HG03159 (cell line): ENCODE data around the gene ANAPC4.
A peak's percentile ranks its signal among the peaks of the same experiment; 100 is the strongest.

Experiments used
- ATAC-seq: cut with Tn5 transposase; IDR thresholded peaks from one replicate; pipeline ENCODE4 v1.9.1; 2021; ENCODE audit warnings: mild to moderate bottlenecking, moderate library complexity; ENCODE audit not compliant: unreplicated experiment

The ANAPC4 gene

GRCh38 chr4:25430630-25431029, 53.6 kb downstream of the ANAPC4 start:
- no peak for ATAC-seq

GRCh38 chr4:25433966-25434827, 57.1 kb downstream of the ANAPC4 start:
- ATAC-seq: no peak

- no peak for ATAC-seq
Measured at GRCh38 chr4:25437926-25438325, 60.9 kb downstream of the ANAPC4 start.

GRCh38 chr4:25439918-25440477, 62.9 kb downstream of the ANAPC4 start:
- peak; percentile 93 for ATAC-seq

GRCh38 chr4:25440478-25441030, 63.5 kb downstream of the ANAPC4 start:
- no peak for ATAC-seq

GRCh38 chr4:25441519-25442117, 64.6 kb downstream of the ANAPC4 start:
- no peak for ATAC-seq

- ATAC-seq: no peak
Measured at GRCh38 chr4:25442863-25443307, 65.8 kb downstream of the ANAPC4 start.

- ATAC-seq: no peak
Measured at GRCh38 chr4:25443851-25444250, 66.8 kb downstream of the ANAPC4 start.

- ATAC-seq: no peak
Measured at GRCh38 chr4:25446611-25447010, 69.5 kb downstream of the ANAPC4 start.

GRCh38 chr4:25448379-25449109, 71.5 kb downstream of the ANAPC4 start:
- no peak for ATAC-seq

- ATAC-seq: no peak
Measured at GRCh38 chr4:25449270-25449669, 72.2 kb downstream of the ANAPC4 start.

GRCh38 chr4:25449688-25450087, 72.6 kb downstream of the ANAPC4 start:
- ATAC-seq: no peak

GRCh38 chr4:25450491-25450901, 73.4 kb downstream of the ANAPC4 start:
- ATAC-seq: no peak

- no peak for ATAC-seq
Measured at GRCh38 chr4:25451676-25452075, 74.6 kb downstream of the ANAPC4 start.

- ATAC-seq: no peak
Measured at GRCh38 chr4:25452081-25452480, 75.0 kb downstream of the ANAPC4 start.

GRCh38 chr4:25454476-25454875, 77.4 kb downstream of the ANAPC4 start:
- ATAC-seq: no peak

- no peak for ATAC-seq
Measured at GRCh38 chr4:25457053-25457715, 80.1 kb downstream of the ANAPC4 start.

GRCh38 chr4:25466966-25467697, 90.1 kb downstream of the ANAPC4 start:
- no peak for ATAC-seq

GRCh38 chr4:25467843-25468242, 90.8 kb downstream of the ANAPC4 start:
- ATAC-seq: no peak
